ENCODE measurements around the gene PTPRT.

- TF ChIP-seq MAZ (IDR thresholded peaks at IDR 0.05; ENCODE audit: borderline replicate concordance, low read depth, low read length) = no peak
- TF ChIP-seq CTCF (conservative IDR thresholded peaks at IDR 0.05; ENCODE audit: low read depth, low read length) = no peak
- TF ChIP-seq POLR2A (IDR thresholded peaks at IDR 0.05; ENCODE audit: low read depth, low read length) = no peak
- TF ChIP-seq NFE2L2 (IDR thresholded peaks at IDR 0.05; ENCODE audit: low read depth, low read length) = no peak
- TF ChIP-seq FOS (IDR thresholded peaks at IDR 0.05; ENCODE audit: low read depth, low read length) = no peak
Measured at GRCh38 chr20:42442716-42443115, 747.0 kb downstream of the PTPRT start.

Measured in IMR-90 (cell line).